CD4-positive, alpha-beta T cell (primary cell): ENCODE measurements around the gene FBXL19. TPM values are rescaled to one million over a fixed set of nuclear protein-coding genes. Genes with fewer than 3 reads are reported as not detected.
"Not testable (repeated sequence)": the region's sequence is repeated elsewhere in the genome, so short reads cannot be mapped to it uniquely, and the experiment has no call there.

Experiments used
- ATAC-seq: fragments of 200-7000 bp; cut with Tn5 transposase; one replicate; pipeline ENCODE4 v1.10.0; 2022; ENCODE audit warnings: mild to moderate bottlenecking; ENCODE audit not compliant: poor library complexity
- CTCF ChIA-PET: fragments of 350-600 bp; sonication (Branson Sonifier 250); formaldehyde crosslinking; loops from one replicate; lab custom pipeline; 2021; ENCODE audit warnings: antibody characterized with exemption, inconsistent platforms; lab: Charles Lee
- POLR2A ChIA-PET: fragments of 350-600 bp; sonication (Branson Sonifier 250); formaldehyde crosslinking; loops from one replicate; lab custom pipeline; 2021; ENCODE audit warnings: antibody characterized with exemption, inconsistent platforms; lab: Charles Lee
- DNase-seq, 14 experiments: peaks; one replicate each; pipeline ENCODE4 v3.0.0-alpha.2; 2013 to 2020; ENCODE audit warnings: mixed read lengths in 2 of 14
- H3K27ac ChIP-seq, 2 donors: one replicate each; pipeline versions ENCODE4 v1.5.1 to v1.7.0; 2013; ENCODE audit warnings: low read length in 2 of 2, low read depth in 1 of 2, mild to moderate bottlenecking in 1 of 2
- H3K27me3 ChIP-seq, 2 experiments: 1 replicate in 1 of 2; 2 replicates in 1 of 2; pipeline versions ENCODE4 v1.6.1 to v1.7.0; 2013; ENCODE audit warnings: low read length in 2 of 2, control low read depth in 1 of 2, mild to moderate bottlenecking in 1 of 2, moderate library complexity in 1 of 2; ENCODE audit not compliant: insufficient read depth in 2 of 2, control insufficient read depth in 1 of 2
- H3K36me3 ChIP-seq: one replicate; pipeline ENCODE4 v1.6.1; 2013; ENCODE audit warnings: low read length, control low read depth; ENCODE audit not compliant: insufficient read depth
- H3K4me1 ChIP-seq: one replicate; pipeline ENCODE4 v1.6.1; 2013; ENCODE audit warnings: low read length, control low read depth; ENCODE audit not compliant: insufficient read depth
- H3K4me3 ChIP-seq: one replicate; pipeline ENCODE4 v1.5.1; 2013; ENCODE audit warnings: mild to moderate bottlenecking, low read length, moderate library complexity
- H3K9me3 ChIP-seq, 2 experiments: 1 replicate in 1 of 2; 2 replicates in 1 of 2; pipeline versions ENCODE4 v1.6.1 to v1.7.0; 2013; ENCODE audit warnings: low read length in 2 of 2, mild to moderate bottlenecking in 2 of 2, control low read depth in 1 of 2, moderate library complexity in 1 of 2; ENCODE audit not compliant: control insufficient read depth in 1 of 2, insufficient read depth in 1 of 2
- H3K27ac Mint-ChIP-seq: one replicate; pipeline ENCODE4 v1.8.0; 2020; ENCODE audit warnings: mixed read lengths
- H3K27me3 Mint-ChIP-seq: one replicate; pipeline ENCODE4 v1.8.0; 2021; ENCODE audit warnings: mixed read lengths
- H3K36me3 Mint-ChIP-seq: one replicate; pipeline ENCODE4 v1.8.0; 2021; ENCODE audit warnings: low read depth, mixed read lengths
- H3K4me1 Mint-ChIP-seq: one replicate; pipeline ENCODE4 v1.8.0; 2021; ENCODE audit warnings: low read depth, mixed read lengths
- H3K4me3 Mint-ChIP-seq: one replicate; pipeline ENCODE4 v1.8.0; 2020; ENCODE audit warnings: mild to moderate bottlenecking, mixed read lengths
- H3K9me3 Mint-ChIP-seq: one replicate; pipeline ENCODE4 v1.8.0; 2020; ENCODE audit warnings: mixed read lengths
- intact Hi-C, 2 experiments: fragments of 100-400 bp; cut with DNase I in 1 of 2; cut with micrococcal nuclease in 1 of 2; formaldehyde crosslinking; loops; one replicate each; pipeline versions ENCODE4 v1.15.1 to v1.9.0; 2023 to 2025; cut with DNase I, micrococcal nuclease
- total RNA-seq, 174 experiments: library from RNA in 2 of 174; stranded (reverse) in 2 of 174; gene quantifications; one replicate each; pipeline ENCODE4 v1.2.3 and lab custom pipeline; 2021 to 2026
- TF ChIP-seq, protein P1 (sequence below): fragments of 200-600 bp; IDR thresholded peaks from one replicate; pipeline ENCODE4 v1.8.0; 2022; ENCODE audit warnings: antibody characterized with exemption, mild to moderate bottlenecking

The FBXL19 gene
- total RNA-seq, 2 experiments from 2014 or later = 7.5 to 8.9 TPM

DNA sequence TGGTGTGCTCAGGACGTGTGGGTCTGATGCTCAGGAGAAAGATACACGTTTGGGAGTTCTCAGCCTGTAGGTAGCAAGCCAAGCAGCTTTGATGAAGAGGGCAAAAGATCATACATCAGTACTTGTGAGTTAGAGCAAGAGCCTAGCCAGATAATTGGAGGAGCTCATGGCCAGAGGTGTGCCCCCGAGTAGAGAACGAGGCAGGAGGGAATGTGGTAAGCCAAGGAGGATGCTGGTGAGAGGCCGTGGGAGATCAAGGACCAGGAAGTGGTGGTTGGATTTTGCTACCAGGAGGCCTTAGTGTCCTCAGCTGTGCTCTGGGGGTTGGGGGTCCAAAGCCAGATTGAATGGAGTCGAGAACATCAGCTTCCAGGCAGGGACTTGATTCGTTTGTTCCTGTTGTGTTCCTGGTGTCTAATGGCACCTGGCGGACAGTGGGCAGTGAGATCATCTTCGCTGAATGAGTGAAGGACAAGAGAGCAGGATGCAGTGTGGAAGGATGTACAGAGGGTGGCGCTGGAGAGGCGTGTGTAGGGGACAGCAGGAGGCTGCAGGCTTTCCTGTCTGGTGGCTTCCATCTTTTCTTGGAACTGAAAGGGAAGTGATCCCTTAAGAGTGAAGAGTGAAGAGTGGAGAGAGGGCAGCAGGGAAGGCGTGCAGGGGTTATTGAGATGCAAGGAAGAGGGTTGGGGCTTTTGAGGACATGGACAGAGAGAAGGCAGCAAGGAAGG is 11.6 kb downstream of the FBXL19 start:
- ATAC-seq (peak; percentile 76), DNase-seq (peak in 4 of 14 experiments; percentile 24 to 61 (median 50))
- Histone ChIP-seq H3K4me3 (no peak overlapping the region), H3K27me3 (no peaks in the 10 kb centered on the region), H3K4me1 (peaks cover 8% of the 10 kb centered on the region), H3K27ac (no peak overlapping the region), H3K9me3 (no peaks in the 10 kb centered on the region), H3K36me3 (peaks cover 10% of the 10 kb centered on the region)
- intact Hi-C loops = no loop called here
- no peaks in the 10 kb centered on the region for H3K9me3 Mint-ChIP-seq
- peaks cover 20% of the 10 kb centered on the region for H3K4me1 Mint-ChIP-seq
- H3K27me3 Mint-ChIP-seq = no peaks in the 10 kb centered on the region
- CTCF ChIA-PET = no interaction called here
- H3K36me3 Mint-ChIP-seq = peaks cover 20% of the 10 kb centered on the region
- peak overlapping the region; percentile 8 for H3K27ac Mint-ChIP-seq
- H3K4me3 Mint-ChIP-seq = no peak overlapping the region
- TF ChIP-seq, protein P1, sequence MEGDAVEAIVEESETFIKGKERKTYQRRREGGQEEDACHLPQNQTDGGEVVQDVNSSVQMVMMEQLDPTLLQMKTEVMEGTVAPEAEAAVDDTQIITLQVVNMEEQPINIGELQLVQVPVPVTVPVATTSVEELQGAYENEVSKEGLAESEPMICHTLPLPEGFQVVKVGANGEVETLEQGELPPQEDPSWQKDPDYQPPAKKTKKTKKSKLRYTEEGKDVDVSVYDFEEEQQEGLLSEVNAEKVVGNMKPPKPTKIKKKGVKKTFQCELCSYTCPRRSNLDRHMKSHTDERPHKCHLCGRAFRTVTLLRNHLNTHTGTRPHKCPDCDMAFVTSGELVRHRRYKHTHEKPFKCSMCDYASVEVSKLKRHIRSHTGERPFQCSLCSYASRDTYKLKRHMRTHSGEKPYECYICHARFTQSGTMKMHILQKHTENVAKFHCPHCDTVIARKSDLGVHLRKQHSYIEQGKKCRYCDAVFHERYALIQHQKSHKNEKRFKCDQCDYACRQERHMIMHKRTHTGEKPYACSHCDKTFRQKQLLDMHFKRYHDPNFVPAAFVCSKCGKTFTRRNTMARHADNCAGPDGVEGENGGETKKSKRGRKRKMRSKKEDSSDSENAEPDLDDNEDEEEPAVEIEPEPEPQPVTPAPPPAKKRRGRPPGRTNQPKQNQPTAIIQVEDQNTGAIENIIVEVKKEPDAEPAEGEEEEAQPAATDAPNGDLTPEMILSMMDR = no peak
- POLR2A ChIA-PET = no interaction called here

DNA sequence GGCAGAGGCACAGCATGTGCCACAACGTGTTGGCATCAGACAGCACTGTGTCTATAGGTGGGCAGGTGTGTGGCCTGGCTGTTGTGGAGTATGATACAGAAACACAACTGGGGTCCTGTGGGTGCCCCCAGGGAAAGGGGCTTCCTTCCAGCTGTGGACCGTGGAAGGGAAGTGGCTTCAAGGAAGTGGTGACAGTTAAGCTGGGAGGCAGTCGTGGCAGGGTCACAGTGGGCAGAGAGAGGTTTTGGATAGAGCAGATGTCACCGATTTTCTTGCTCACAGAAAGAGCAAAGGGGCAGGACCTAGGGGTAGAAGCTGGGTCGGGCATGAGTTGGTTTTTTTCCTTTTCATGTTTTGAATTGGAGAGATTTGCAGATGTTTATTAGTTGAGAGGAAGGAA is 14.3 kb downstream of the FBXL19 start:
- Mint-ChIP-seq H3K27ac (no peak overlapping the region), H3K36me3 (peaks cover 4% of the 10 kb centered on the region), H3K4me3 (no peak overlapping the region), H3K27me3 (no peaks in the 10 kb centered on the region), H3K4me1 (peaks cover 29% of the 10 kb centered on the region), H3K9me3 (no peaks in the 10 kb centered on the region)
- no peak for ATAC-seq
- CTCF ChIA-PET = no interaction called here
- Histone ChIP-seq H3K36me3 (no peaks in the 10 kb centered on the region), H3K27ac (no peak overlapping the region), H3K4me1 (peaks cover 22% of the 10 kb centered on the region), H3K4me3 (no peak overlapping the region), H3K27me3 (no peaks in the 10 kb centered on the region), H3K9me3 (no peaks in the 10 kb centered on the region)
- intact Hi-C loops = no loop called here
- POLR2A ChIA-PET = interaction anchor here (1.3 kb wide), 1 partner anchor 12 kb away, joined by 3 read pairs; no protein-coding TSS in a partner anchor
- no peak for DNase-seq
- TF ChIP-seq, protein P1 = no peak

DNA sequence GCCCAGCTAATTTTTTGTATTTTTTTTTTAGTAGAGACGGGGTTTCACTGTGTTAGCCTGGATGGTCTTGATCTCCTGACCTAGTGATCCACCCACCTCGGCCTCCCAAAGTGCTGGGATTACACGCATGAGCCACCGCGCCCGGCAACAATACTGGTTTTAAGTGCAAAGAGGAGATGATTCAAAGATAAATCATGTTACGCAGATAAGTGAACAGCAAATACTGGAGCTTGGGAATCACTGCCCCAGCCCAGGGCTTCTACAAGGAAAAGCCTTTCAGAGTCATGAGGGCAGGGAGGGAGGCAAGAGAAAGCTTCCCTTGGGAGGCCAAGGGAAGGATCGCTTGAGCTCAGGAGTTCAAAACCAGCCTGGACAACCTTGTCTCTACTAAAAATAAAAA is 16.2 kb downstream of the FBXL19 start:
- H3K4me1 Mint-ChIP-seq = peaks cover 27% of the 10 kb centered on the region

More for the DNA sequence above, 16.2 kb downstream of the FBXL19 start:
- DNase-seq, H3K9me3 ChIP-seq, H3K27ac ChIP-seq, intact Hi-C loops, H3K4me3 Mint-ChIP-seq, H3K36me3 Mint-ChIP-seq, POLR2A ChIA-PET, H3K27me3 Mint-ChIP-seq, H3K4me3 ChIP-seq, H3K27me3 ChIP-seq, H3K9me3 Mint-ChIP-seq, H3K36me3 ChIP-seq, ATAC-seq, H3K27ac Mint-ChIP-seq: not testable (repeated sequence)
- CTCF ChIA-PET = interaction anchor here (0.8 to 1.5 kb wide), 2 partner anchors 14 to 95 kb away, joined by 3 read pairs; no protein-coding TSS in a partner anchor
- peaks cover 20% of the 10 kb centered on the region for H3K4me1 ChIP-seq
